Transverse colon (tissue), 4 donors: Measurements from ENCODE around the gene ATE1. TPM values are rescaled to one million over a fixed set of nuclear protein-coding genes. Genes with fewer than 3 reads are reported as not detected.

Experiments
- DNase-seq: peaks from one replicate; pipeline ENCODE4 v3.0.0-alpha.2; 2019
- H3K27ac ChIP-seq, 4 donors: fragments of 200-600 bp; sonication (generic); 2 replicates each; pipeline ENCODE4 v1.5.1; 2016 to 2018; ENCODE audit warnings: inconsistent platforms in 4 of 4
- H3K27me3 ChIP-seq: fragments of 200-600 bp; sonication (generic); 2 replicates; pipeline ENCODE4 v1.5.1; 2017; ENCODE audit warnings: inconsistent platforms
- H3K36me3 ChIP-seq, 4 donors: fragments of 200-600 bp; sonication (generic); 2 replicates each; pipeline ENCODE4 v1.5.1; 2017 to 2019; ENCODE audit warnings: inconsistent platforms in 4 of 4
- H3K4me1 ChIP-seq, 4 donors: fragments of 200-600 bp; sonication (generic); 2 replicates each; pipeline ENCODE4 v1.5.1; 2017 to 2020; ENCODE audit warnings: inconsistent platforms in 4 of 4
- H3K4me3 ChIP-seq, 4 donors: fragments of 200-600 bp; sonication (generic); 1 replicate in 1 of 4; 2 replicates in 3 of 4; pipeline versions ENCODE4 v1.5.1 to v1.6.1; 2017 to 2019; ENCODE audit warnings: inconsistent platforms in 4 of 4
- H3K9me3 ChIP-seq, 2 donors: fragments of 200-600 bp; sonication (generic); 2 replicates each; pipeline ENCODE4 v1.5.1; 2017 to 2019; ENCODE audit warnings: inconsistent platforms in 2 of 2
- CTCF ChIP-seq, 5 experiments: fragments of 200-600 bp in 3 of 5; fragments of 450-650 bp in 2 of 5; sonication (generic) in 3 of 5; IDR thresholded peaks; 1 replicate in 2 of 5; 2 replicates in 3 of 5; pipeline ENCODE4 v1.5.1; 2016 to 2017; ENCODE audit warnings: antibody characterized with exemption in 5 of 5, inconsistent platforms in 3 of 5, mild to moderate bottlenecking in 2 of 5, moderate library complexity in 1 of 5
- EP300 ChIP-seq: sonication (generic); formaldehyde crosslinking; IDR thresholded peaks from one replicate; pipeline ENCODE4 v1.6.1; 2017; ENCODE audit warnings: antibody characterized with exemption, low read depth
- POLR2A ChIP-seq: fragments of 450-650 bp; IDR thresholded peaks from one replicate; pipeline ENCODE4 v1.6.1; 2016; ENCODE audit warnings: antibody characterized with exemption, mild to moderate bottlenecking, moderate library complexity
- POLR2AphosphoS5 ChIP-seq, 3 donors: sonication (generic); formaldehyde crosslinking; IDR thresholded peaks; one replicate each; pipeline ENCODE4 v1.6.1; 2016; ENCODE audit warnings: antibody characterized with exemption in 3 of 3
- WGBS, 2 donors: methylation state at CpG; one replicate each; pipeline ENCODE4 v1.1.5; 2018; ENCODE audit warnings: low coverage in 1 of 2; 5-methylcytosine and 5-hydroxymethylcytosine counted together
- in situ Hi-C, 4 donors: fragments of 200-750 bp; cut with MboI; loops; one replicate each; pipeline versions ENCODE4 v1.15.0 to v1.15.1; 2017; ENCODE audit warnings: low sequenced_read_pairs in 3 of 4, low pct_ligation_motif_present in 1 of 4, low pct_unique_long_range_greater_than_20kb in 1 of 4
- intact Hi-C: fragments of 100-400 bp; cut with DNase I; formaldehyde crosslinking; loops from one replicate; pipeline ENCODE4 v1.15.1; 2023; ENCODE audit warnings: low total_unique reads
- total RNA-seq, 4 donors: library from RNA; depleted of rRNA; stranded (reverse); fragments of >200 nt; gene quantifications; one replicate each; pipeline ENCODE4 v1.1.0, GENCODE V29; 2016

The ATE1 gene
- total RNA-seq, 4 donors from 2014 or later: 25.3 to 1,446 (median 31.4) TPM

GRCh38 chr10:121853950-121854349 is 73.9 kb downstream of the ATE1 start:
- Histone ChIP-seq H3K36me3 (peaks cover 0 to 12% (median 0%) of the 10 kb centered on the region in 4 donors), H3K4me3 (no peak overlapping the region), H3K9me3 (no peaks in the 10 kb centered on the region), H3K27ac (no peak overlapping the region), H3K4me1 (no peaks in the 10 kb centered on the region), H3K27me3 (no peaks in the 10 kb centered on the region)
- no peak for TF ChIP-seq CTCF (IDR thresholded peaks at IDR 0.05)
- TF ChIP-seq POLR2AphosphoS5 (IDR thresholded peaks at IDR 0.05): no peak
- no peak for TF ChIP-seq POLR2A
- no peak for TF ChIP-seq EP300
- intact Hi-C loops: no loop called here
- in situ Hi-C loops: no loop called here
- DNase-seq: no peak

GRCh38 chr10:121851786-121852185 is 76.0 kb downstream of the ATE1 start:
- no peaks in the 10 kb centered on the region for H3K4me1 ChIP-seq
- H3K36me3 ChIP-seq: peaks cover 0 to 16% (median 0%) of the 10 kb centered on the region in 4 donors
- H3K27ac ChIP-seq: no peak overlapping the region
- DNase-seq: no peak
- no peaks in the 10 kb centered on the region for H3K27me3 ChIP-seq
- H3K4me3 ChIP-seq: no peak overlapping the region
- 86 to 100% methylated on average over 1 of the region's 1 CpG for WGBS, 2 donors
- TF ChIP-seq POLR2AphosphoS5 (IDR thresholded peaks at IDR 0.05): no peak
- no peak for TF ChIP-seq CTCF (IDR thresholded peaks at IDR 0.05)
- no peak for TF ChIP-seq POLR2A
- no peak for TF ChIP-seq EP300
- in situ Hi-C loops (no loop called here), intact Hi-C loops (no loop called here)
- no peaks in the 10 kb centered on the region for H3K9me3 ChIP-seq

- H3K36me3 ChIP-seq: peaks cover 0 to 19% (median 0%) of the 10 kb centered on the region in 4 donors
- H3K9me3 ChIP-seq: no peaks in the 10 kb centered on the region
- H3K4me1 ChIP-seq: peaks cover 0 to 3% (median 0%) of the 10 kb centered on the region in 4 donors
- H3K27ac ChIP-seq: no peak overlapping the region
- TF ChIP-seq CTCF (IDR thresholded peaks at IDR 0.05) (no peak), POLR2AphosphoS5 (IDR thresholded peaks at IDR 0.05) (no peak), POLR2A (no peak), EP300 (no peak)
- 72 to 94% methylated on average over 3 to 8 of the region's 8 CpGs for WGBS, 2 donors
- in situ Hi-C loops: no loop called here
- DNase-seq: no peak
- H3K27me3 ChIP-seq: no peaks in the 10 kb centered on the region
- intact Hi-C loops: no loop called here
- H3K4me3 ChIP-seq: no peak overlapping the region
Measured at GRCh38 chr10:121848082-121848481, 79.7 kb downstream of the ATE1 start.

GRCh38 chr10:121846555-121846954 is 81.3 kb downstream of the ATE1 start:
- no peak overlapping the region for H3K4me3 ChIP-seq
- H3K9me3 ChIP-seq: no peaks in the 10 kb centered on the region
- no peak for DNase-seq
- 93 to 97% methylated on average over 2 of the region's 2 CpGs for WGBS, 2 donors
- in situ Hi-C loops: no loop called here
- H3K4me1 ChIP-seq: peaks cover 0 to 6% (median 0%) of the 10 kb centered on the region in 4 donors
- H3K27me3 ChIP-seq: no peaks in the 10 kb centered on the region
- TF ChIP-seq POLR2AphosphoS5 (IDR thresholded peaks at IDR 0.05) (no peak), CTCF (IDR thresholded peaks at IDR 0.05) (no peak), EP300 (no peak), POLR2A (no peak)
- intact Hi-C loops: no loop called here
- H3K27ac ChIP-seq: no peak overlapping the region
- H3K36me3 ChIP-seq: peaks cover 0 to 19% (median 0%) of the 10 kb centered on the region in 4 donors
